Measurements from ENCODE around the gene CFAP77. TPM values are rescaled to one million over a fixed set of nuclear protein-coding genes. Genes with fewer than 3 reads are reported as not detected.
A peak's percentile ranks its signal among the peaks of the same experiment; 100 is the strongest.

Gene CFAP77
- total RNA-seq, 1 donor from 2014 or later = 1.8 TPM

DNA sequence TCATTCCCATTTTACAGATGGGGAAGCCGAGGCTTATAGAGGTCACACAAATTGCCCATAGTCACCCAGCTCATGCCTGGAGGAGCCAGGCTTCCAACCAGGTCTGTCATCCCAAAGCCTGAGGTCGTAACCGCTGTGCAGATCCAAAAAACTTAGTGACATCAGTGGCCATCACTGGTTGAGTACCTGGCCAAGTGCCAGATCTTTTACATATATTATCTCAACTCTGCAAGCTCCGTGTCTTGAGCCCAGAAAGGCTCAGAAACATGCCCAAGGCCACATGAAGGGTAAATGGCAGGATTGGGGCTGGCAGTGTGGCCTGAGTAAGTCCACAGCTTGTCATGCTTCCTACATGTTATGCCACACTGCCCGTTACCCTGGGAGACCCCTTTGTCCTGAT lies 13.5 kb downstream of the CFAP77 start:
- Histone ChIP-seq H3F3A (ENCODE audit: low read depth) (peaks cover 48% of the 10 kb centered on the region), H3K27me3 (peaks cover 67% of the 10 kb centered on the region), H4K20me1 (ENCODE audit: low read depth) (peaks cover 3% of the 10 kb centered on the region), H3K4me3 (no peak overlapping the region), H2AFZ (replicated peaks) (no peak overlapping the region), H3K4me2 (no peak overlapping the region), H3K27ac (no peak overlapping the region), H3K36me3 (no peaks in the 10 kb centered on the region), H3K9ac (no peak overlapping the region), H3K4me1 (peaks cover 60% of the 10 kb centered on the region), H3K79me2 (ENCODE audit: low read depth) (no peaks in the 10 kb centered on the region), H3K9me3 (ENCODE audit: low read depth) (no peaks in the 10 kb centered on the region)
- Mint-ChIP-seq H3K36me3 (no peaks in the 10 kb centered on the region), H3K27ac (peak overlapping the region; percentile 63), H3K4me3 (no peak overlapping the region), H3K27me3 (ENCODE audit: insufficient read depth, low read depth) (peaks cover 21% of the 10 kb centered on the region), H3K9me3 (no peaks in the 10 kb centered on the region), H3K4me1 (peaks cover 72% of the 10 kb centered on the region)
- DNase-seq (ENCODE audit: low spot score) = no peak
- TF ChIP-seq EZH2phosphoT487 (IDR thresholded peaks at IDR 0.05) (no peak), EZH2 (IDR thresholded peaks at IDR 0.05) (no peak)
- TF ChIP-seq, protein P1, sequence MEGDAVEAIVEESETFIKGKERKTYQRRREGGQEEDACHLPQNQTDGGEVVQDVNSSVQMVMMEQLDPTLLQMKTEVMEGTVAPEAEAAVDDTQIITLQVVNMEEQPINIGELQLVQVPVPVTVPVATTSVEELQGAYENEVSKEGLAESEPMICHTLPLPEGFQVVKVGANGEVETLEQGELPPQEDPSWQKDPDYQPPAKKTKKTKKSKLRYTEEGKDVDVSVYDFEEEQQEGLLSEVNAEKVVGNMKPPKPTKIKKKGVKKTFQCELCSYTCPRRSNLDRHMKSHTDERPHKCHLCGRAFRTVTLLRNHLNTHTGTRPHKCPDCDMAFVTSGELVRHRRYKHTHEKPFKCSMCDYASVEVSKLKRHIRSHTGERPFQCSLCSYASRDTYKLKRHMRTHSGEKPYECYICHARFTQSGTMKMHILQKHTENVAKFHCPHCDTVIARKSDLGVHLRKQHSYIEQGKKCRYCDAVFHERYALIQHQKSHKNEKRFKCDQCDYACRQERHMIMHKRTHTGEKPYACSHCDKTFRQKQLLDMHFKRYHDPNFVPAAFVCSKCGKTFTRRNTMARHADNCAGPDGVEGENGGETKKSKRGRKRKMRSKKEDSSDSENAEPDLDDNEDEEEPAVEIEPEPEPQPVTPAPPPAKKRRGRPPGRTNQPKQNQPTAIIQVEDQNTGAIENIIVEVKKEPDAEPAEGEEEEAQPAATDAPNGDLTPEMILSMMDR (IDR thresholded peaks at IDR 0.05) = no peak

DNA sequence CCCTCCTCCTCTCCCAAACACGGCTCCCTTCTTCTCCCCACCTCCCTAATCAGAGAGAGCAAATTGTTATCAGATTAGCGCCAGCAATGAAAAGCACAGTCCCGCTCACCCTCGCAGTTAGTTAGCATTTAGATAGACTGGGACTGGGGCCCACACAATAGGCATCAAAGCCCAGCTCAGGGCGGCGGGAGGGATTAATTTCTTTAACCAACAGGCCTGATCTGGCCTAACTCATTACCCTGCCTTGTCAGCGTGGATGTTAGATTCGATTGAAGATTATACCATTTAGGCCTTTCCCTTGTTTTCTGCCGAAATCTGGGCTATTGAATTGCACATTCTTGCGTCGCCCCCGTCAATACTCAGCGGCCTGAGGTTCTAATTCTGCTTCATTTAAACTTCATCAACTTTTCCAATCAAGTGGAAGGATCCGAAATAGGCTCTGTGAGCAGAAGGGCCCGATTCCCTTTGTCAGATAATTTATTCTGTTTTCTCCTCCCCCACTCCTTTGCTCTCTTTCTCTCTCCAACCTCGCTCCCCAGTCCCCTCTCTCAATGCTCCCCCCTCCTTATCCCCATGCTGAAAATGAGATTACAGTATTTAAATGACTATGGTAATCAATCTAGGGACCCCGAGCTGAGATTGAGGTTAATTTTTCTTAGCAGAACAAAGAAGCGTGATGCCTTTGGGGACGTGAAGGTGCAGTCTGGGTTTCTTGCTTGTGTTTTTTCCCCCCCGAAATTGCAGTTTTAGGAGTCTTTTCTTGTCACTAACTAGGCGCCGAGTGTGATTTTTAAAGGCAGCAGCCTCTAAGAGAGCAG lies 15.1 kb downstream of the CFAP77 start:
- H3K27ac Mint-ChIP-seq = peak overlapping the region; percentile 90
- H3K27me3 Mint-ChIP-seq (ENCODE audit: insufficient read depth, low read depth) = peaks cover 16% of the 10 kb centered on the region
- Histone ChIP-seq H3K9ac (no peak overlapping the region), H4K20me1 (ENCODE audit: low read depth) (peaks cover 3% of the 10 kb centered on the region), H3K27me3 (peaks cover 72% of the 10 kb centered on the region), H3K79me2 (ENCODE audit: low read depth) (no peaks in the 10 kb centered on the region), H3K4me1 (peaks cover 52% of the 10 kb centered on the region), H2AFZ (replicated peaks) (no peak overlapping the region), H3K36me3 (no peaks in the 10 kb centered on the region), H3K4me2 (peak overlapping the region; percentile 77), H3K9me3 (ENCODE audit: low read depth) (no peaks in the 10 kb centered on the region), H3F3A (ENCODE audit: low read depth) (peaks cover 41% of the 10 kb centered on the region), H3K27ac (peak overlapping the region; percentile 80), H3K4me3 (peak overlapping the region; percentile 34)
- H3K9me3 Mint-ChIP-seq = no peaks in the 10 kb centered on the region
- peak overlapping the region; percentile 55 for H3K4me3 Mint-ChIP-seq
- H3K4me1 Mint-ChIP-seq = peaks cover 64% of the 10 kb centered on the region
- DNase-seq (ENCODE audit: low spot score) = peak; percentile 96
- H3K36me3 Mint-ChIP-seq = no peaks in the 10 kb centered on the region
- TF ChIP-seq EZH2 (IDR thresholded peaks at IDR 0.05) (no peak), EZH2phosphoT487 (IDR thresholded peaks at IDR 0.05) (peak; percentile 100)

DNA sequence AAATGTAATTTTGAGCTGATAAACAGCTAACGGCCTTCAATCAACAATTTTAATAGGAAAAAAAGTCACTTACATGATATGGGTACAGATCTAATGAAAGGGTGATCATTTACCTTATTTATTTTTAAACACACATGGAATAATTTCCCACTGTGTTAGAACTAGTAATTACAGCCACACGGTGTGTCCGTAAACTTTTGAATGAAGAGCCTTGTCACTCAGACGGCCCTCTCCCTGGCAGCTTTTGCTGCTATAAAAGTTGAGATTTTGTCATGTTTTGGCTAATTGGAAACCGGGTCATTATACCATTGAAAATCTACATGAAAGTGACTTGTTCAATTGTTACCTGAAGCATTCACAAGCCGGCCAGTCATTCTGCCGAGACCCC lies 15.7 kb downstream of the CFAP77 start:
- Mint-ChIP-seq H3K27me3 (ENCODE audit: insufficient read depth, low read depth) (peaks cover 12% of the 10 kb centered on the region), H3K9me3 (no peaks in the 10 kb centered on the region), H3K36me3 (no peaks in the 10 kb centered on the region), H3K4me3 (peak overlapping the region; percentile 55), H3K27ac (peak overlapping the region; percentile 90), H3K4me1 (peaks cover 67% of the 10 kb centered on the region)
- Histone ChIP-seq H3K4me1 (peaks cover 58% of the 10 kb centered on the region), H3K36me3 (no peaks in the 10 kb centered on the region), H3K27ac (peak overlapping the region; percentile 80), H3F3A (ENCODE audit: low read depth) (peaks cover 41% of the 10 kb centered on the region), H3K4me3 (peak overlapping the region; percentile 34), H3K27me3 (peaks cover 78% of the 10 kb centered on the region), H4K20me1 (ENCODE audit: low read depth) (peaks cover 3% of the 10 kb centered on the region), H2AFZ (replicated peaks) (no peak overlapping the region), H3K9me3 (ENCODE audit: low read depth) (no peaks in the 10 kb centered on the region), H3K79me2 (ENCODE audit: low read depth) (no peaks in the 10 kb centered on the region), H3K9ac (no peak overlapping the region), H3K4me2 (peak overlapping the region; percentile 77)
- peak; percentile 24 for DNase-seq (ENCODE audit: low spot score)
- TF ChIP-seq, protein P1 (IDR thresholded peaks at IDR 0.05) = no peak

Data from neural progenitor cell (in vitro differentiated cells).